ENCODE measurements around the gene CA10.

CA10 gene

DNA sequence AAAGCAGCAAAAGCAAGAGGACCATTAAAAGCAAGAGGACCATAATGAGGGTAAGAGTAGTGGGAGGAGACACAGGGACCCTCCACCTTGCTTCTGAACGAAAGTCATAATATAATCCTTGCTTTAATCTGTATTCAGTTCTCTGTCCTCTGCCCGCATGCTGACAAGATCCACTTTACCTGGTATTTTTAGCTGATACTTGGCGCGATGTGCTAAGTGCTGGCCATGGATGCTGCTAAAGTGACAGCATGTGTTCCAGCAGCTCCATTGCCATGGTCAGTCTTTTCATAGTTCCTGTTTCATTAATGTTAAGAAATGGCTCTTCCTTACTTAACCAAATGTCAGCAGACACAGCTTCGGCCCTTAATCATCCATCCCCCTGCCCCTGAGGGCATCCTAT, 86.8 kb downstream of the CA10 start:
- no peak overlapping the region for H3K27ac ChIP-seq (ENCODE audit: low read depth, low read length)
- H3K79me2 ChIP-seq (ENCODE audit: control insufficient read depth, low read length) = no peaks in the 10 kb centered on the region
- H4K20me1 ChIP-seq (ENCODE audit: control insufficient read depth, insufficient read depth, low read depth, low read length) = no peaks in the 10 kb centered on the region
- H3K9me3 ChIP-seq (ENCODE audit: control insufficient read depth, insufficient read depth, low read length) = peaks cover 3% of the 10 kb centered on the region; the same call in 1 of the 2 replicates
- H3K36me3 ChIP-seq (ENCODE audit: control insufficient read depth, low read length) = no peaks in the 10 kb centered on the region
- no peaks in the 10 kb centered on the region for H3K9me2 ChIP-seq (replicated peaks; ENCODE audit: control insufficient read depth, low read length)
- H3K27me3 ChIP-seq (ENCODE audit: control insufficient read depth, low read length) = no peaks in the 10 kb centered on the region
- no peak overlapping the region for H3K4me2 ChIP-seq (ENCODE audit: low read length)
- no peak overlapping the region for H3K4me3 ChIP-seq (ENCODE audit: low read length)
- H3F3A ChIP-seq (ENCODE audit: control insufficient read depth, insufficient read depth) = no peaks in the 10 kb centered on the region
- TF ChIP-seq, protein P1, sequence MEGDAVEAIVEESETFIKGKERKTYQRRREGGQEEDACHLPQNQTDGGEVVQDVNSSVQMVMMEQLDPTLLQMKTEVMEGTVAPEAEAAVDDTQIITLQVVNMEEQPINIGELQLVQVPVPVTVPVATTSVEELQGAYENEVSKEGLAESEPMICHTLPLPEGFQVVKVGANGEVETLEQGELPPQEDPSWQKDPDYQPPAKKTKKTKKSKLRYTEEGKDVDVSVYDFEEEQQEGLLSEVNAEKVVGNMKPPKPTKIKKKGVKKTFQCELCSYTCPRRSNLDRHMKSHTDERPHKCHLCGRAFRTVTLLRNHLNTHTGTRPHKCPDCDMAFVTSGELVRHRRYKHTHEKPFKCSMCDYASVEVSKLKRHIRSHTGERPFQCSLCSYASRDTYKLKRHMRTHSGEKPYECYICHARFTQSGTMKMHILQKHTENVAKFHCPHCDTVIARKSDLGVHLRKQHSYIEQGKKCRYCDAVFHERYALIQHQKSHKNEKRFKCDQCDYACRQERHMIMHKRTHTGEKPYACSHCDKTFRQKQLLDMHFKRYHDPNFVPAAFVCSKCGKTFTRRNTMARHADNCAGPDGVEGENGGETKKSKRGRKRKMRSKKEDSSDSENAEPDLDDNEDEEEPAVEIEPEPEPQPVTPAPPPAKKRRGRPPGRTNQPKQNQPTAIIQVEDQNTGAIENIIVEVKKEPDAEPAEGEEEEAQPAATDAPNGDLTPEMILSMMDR (IDR thresholded peaks at IDR 0.05; ENCODE audit: low read depth, low read length, poor library complexity, severe bottlenecking) = no peak
- no peak for TF ChIP-seq EZH2phosphoT487 (IDR thresholded peaks at IDR 0.05; ENCODE audit: borderline replicate concordance, low read length)
- no peaks in the 10 kb centered on the region for H3K4me1 ChIP-seq (ENCODE audit: control insufficient read depth, low read length)

DNA sequence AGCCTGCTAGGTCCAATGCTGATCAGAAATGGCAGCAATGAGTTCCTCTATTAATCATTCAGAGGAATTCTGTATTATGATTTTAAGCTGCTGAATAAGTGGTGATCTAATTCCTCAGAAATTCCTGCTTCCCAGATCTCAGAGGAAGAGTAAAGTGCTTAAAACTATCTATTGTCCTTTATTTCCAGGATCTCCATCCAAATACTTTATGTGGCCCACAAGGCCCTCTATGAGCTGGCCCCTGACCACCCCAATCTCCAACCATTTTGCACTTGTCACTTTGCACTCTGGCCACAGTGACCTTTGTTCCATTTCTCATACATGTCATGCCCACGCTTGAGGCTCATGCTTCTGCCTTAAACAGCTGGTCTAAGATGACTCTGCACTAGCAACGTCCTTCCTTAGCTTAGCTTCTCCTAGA, 93.7 kb downstream of the CA10 start:
- H3K27ac ChIP-seq (ENCODE audit: low read depth, low read length) = no peak overlapping the region
- no peaks in the 10 kb centered on the region for H3K36me3 ChIP-seq (ENCODE audit: control insufficient read depth, low read length)
- H3K4me3 ChIP-seq (ENCODE audit: low read length) = no peak overlapping the region
- TF ChIP-seq, protein P1 (IDR thresholded peaks at IDR 0.05; ENCODE audit: low read depth, low read length, poor library complexity, severe bottlenecking) = no peak
- TF ChIP-seq EZH2phosphoT487 (IDR thresholded peaks at IDR 0.05; ENCODE audit: borderline replicate concordance, low read length) = no peak
- H3K4me1 ChIP-seq (ENCODE audit: control insufficient read depth, low read length) = no peaks in the 10 kb centered on the region
- H3K9me2 ChIP-seq (replicated peaks; ENCODE audit: control insufficient read depth, low read length) = no peaks in the 10 kb centered on the region
- H3F3A ChIP-seq (ENCODE audit: control insufficient read depth, insufficient read depth) = no peaks in the 10 kb centered on the region
- H3K27me3 ChIP-seq (ENCODE audit: control insufficient read depth, low read length) = no peaks in the 10 kb centered on the region
- H3K9me3 ChIP-seq (ENCODE audit: control insufficient read depth, insufficient read depth, low read length) = peaks cover 3% of the 10 kb centered on the region; the same call in 1 of the 2 replicates
- no peak overlapping the region for H3K4me2 ChIP-seq (ENCODE audit: low read length)
- no peaks in the 10 kb centered on the region for H4K20me1 ChIP-seq (ENCODE audit: control insufficient read depth, insufficient read depth, low read depth, low read length)
- H3K79me2 ChIP-seq (ENCODE audit: control insufficient read depth, low read length) = no peaks in the 10 kb centered on the region

DNA sequence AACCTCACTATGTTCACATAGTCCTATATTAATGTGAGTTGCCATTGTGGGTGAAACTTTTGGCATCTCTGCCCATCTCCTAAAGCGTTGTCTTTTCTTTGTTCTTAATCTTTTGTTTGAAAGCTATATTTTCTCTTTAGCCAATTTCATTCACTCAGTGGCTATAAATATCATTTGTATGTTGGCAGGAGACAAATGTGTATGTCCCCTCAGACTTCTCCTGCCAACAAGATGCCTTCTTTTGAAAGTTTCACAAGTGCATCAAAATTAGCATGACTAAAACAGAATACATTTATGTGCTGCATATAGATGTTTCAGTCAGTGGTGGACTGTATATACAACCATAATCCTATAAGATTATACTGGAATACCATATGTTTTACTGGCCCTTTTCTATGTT, 109.0 kb downstream of the CA10 start:
- H3K9me3 ChIP-seq (ENCODE audit: control insufficient read depth, insufficient read depth, low read length) = no peaks in the 10 kb centered on the region
- H3K4me1 ChIP-seq (ENCODE audit: control insufficient read depth, low read length) = no peaks in the 10 kb centered on the region
- no peaks in the 10 kb centered on the region for H3K9me2 ChIP-seq (replicated peaks; ENCODE audit: control insufficient read depth, low read length)
- TF ChIP-seq, protein P1 (IDR thresholded peaks at IDR 0.05; ENCODE audit: low read depth, low read length, poor library complexity, severe bottlenecking) = no peak
- no peak for TF ChIP-seq EZH2phosphoT487 (IDR thresholded peaks at IDR 0.05; ENCODE audit: borderline replicate concordance, low read length)
- H3K4me3 ChIP-seq (ENCODE audit: low read length) = no peak overlapping the region
- no peak overlapping the region for H3K4me2 ChIP-seq (ENCODE audit: low read length)
- H3K36me3 ChIP-seq (ENCODE audit: control insufficient read depth, low read length) = no peaks in the 10 kb centered on the region
- H3K27ac ChIP-seq (ENCODE audit: low read depth, low read length) = no peak overlapping the region
- H3F3A ChIP-seq (ENCODE audit: control insufficient read depth, insufficient read depth) = no peaks in the 10 kb centered on the region
- H3K27me3 ChIP-seq (ENCODE audit: control insufficient read depth, low read length) = no peaks in the 10 kb centered on the region
- no peaks in the 10 kb centered on the region for H3K79me2 ChIP-seq (ENCODE audit: control insufficient read depth, low read length)
- H4K20me1 ChIP-seq (ENCODE audit: control insufficient read depth, insufficient read depth, low read depth, low read length) = no peaks in the 10 kb centered on the region

Data from DOHH2 (cell line).